ENCODE measurements around the gene FAM20C. TPM values are rescaled to one million over a fixed set of nuclear protein-coding genes. Genes with fewer than 3 reads are reported as not detected.

Gene FAM20C
- total RNA-seq, 1 donor from 2014 or later, result 1.3 TPM

GRCh38 chr7:245574-246295 is 53.4 kb downstream of the FAM20C start:
- FAIRE-seq, result no peak
- TF ChIP-seq, protein P1, sequence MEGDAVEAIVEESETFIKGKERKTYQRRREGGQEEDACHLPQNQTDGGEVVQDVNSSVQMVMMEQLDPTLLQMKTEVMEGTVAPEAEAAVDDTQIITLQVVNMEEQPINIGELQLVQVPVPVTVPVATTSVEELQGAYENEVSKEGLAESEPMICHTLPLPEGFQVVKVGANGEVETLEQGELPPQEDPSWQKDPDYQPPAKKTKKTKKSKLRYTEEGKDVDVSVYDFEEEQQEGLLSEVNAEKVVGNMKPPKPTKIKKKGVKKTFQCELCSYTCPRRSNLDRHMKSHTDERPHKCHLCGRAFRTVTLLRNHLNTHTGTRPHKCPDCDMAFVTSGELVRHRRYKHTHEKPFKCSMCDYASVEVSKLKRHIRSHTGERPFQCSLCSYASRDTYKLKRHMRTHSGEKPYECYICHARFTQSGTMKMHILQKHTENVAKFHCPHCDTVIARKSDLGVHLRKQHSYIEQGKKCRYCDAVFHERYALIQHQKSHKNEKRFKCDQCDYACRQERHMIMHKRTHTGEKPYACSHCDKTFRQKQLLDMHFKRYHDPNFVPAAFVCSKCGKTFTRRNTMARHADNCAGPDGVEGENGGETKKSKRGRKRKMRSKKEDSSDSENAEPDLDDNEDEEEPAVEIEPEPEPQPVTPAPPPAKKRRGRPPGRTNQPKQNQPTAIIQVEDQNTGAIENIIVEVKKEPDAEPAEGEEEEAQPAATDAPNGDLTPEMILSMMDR (IDR thresholded peaks at IDR 0.05; ENCODE audit: insufficient read depth, low read length, severe bottlenecking), result no peak
- no peak for DNase-seq (ENCODE audit: low read depth)
- Histone ChIP-seq H3K27me3 (ENCODE audit: control insufficient read depth, insufficient read depth, low read length) (no peaks in the 10 kb centered on the region), H3K4me3 (ENCODE audit: low read depth, low read length) (no peak overlapping the region), H3K36me3 (ENCODE audit: control insufficient read depth, insufficient read depth, low read length) (no peaks in the 10 kb centered on the region)

DNA sequence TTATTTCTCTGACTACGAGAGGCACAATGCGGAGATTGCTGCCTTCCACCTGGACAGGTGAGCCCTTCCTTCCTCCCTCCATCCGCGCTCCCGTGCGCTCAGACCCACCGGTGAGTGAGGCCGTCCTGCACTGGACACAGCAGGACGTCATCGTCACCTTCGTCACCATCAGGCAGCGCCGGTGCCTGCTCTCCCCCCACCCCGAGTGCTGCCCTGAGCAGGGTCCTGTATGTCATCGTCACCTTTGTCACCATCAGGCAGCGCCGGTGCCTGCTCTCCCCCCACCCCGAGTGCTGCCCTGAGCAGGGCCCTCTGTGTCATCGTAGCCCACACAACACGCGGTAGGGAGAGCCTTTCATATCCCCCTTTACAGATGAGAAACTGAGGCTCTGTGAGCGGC is 54.1 kb downstream of the FAM20C start:
- H3K27me3 ChIP-seq (ENCODE audit: control insufficient read depth, insufficient read depth, low read length), result no peaks in the 10 kb centered on the region
- TF ChIP-seq, protein P1 (IDR thresholded peaks at IDR 0.05; ENCODE audit: insufficient read depth, low read length, severe bottlenecking), result no peak
- H3K4me3 ChIP-seq (ENCODE audit: low read depth, low read length), result no peak overlapping the region
- H3K36me3 ChIP-seq (ENCODE audit: control insufficient read depth, insufficient read depth, low read length), result no peaks in the 10 kb centered on the region
- no peak for FAIRE-seq
- no peak for DNase-seq (ENCODE audit: low read depth)

DNA sequence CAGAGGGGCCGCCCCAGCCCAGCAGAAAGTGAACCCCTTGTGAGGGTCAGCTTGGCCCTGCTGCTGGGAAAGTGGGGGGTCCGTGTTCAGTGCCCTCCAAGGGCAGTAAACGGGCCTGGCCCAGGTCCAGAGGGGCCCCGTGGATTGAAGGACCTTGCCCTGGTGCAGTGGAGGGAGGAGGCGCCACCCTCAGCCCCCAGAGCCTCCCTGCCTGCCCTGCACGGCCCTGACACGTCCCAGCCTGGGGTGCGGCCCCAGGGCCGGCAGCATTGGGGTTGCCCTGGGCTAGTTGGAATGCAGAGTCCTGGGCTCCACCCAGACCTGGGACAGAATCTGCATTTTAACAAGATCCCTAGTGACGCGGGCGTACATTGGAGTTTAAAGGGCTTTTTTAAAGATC is 54.8 kb downstream of the FAM20C start:
- TF ChIP-seq, protein P1 (IDR thresholded peaks at IDR 0.05; ENCODE audit: insufficient read depth, low read length, severe bottlenecking), result no peak
- Histone ChIP-seq H3K36me3 (ENCODE audit: control insufficient read depth, insufficient read depth, low read length) (no peaks in the 10 kb centered on the region), H3K27me3 (ENCODE audit: control insufficient read depth, insufficient read depth, low read length) (no peaks in the 10 kb centered on the region), H3K4me3 (ENCODE audit: low read depth, low read length) (no peak overlapping the region)
- FAIRE-seq, result no peak
- DNase-seq (ENCODE audit: low read depth), result no peak

GRCh38 chr7:247636-248035 is 55.3 kb downstream of the FAM20C start:
- Histone ChIP-seq H3K27me3 (ENCODE audit: control insufficient read depth, insufficient read depth, low read length) (no peaks in the 10 kb centered on the region), H3K36me3 (ENCODE audit: control insufficient read depth, insufficient read depth, low read length) (no peaks in the 10 kb centered on the region), H3K4me3 (ENCODE audit: low read depth, low read length) (no peak overlapping the region)
- FAIRE-seq (no peak), DNase-seq (ENCODE audit: low read depth) (no peak)
- TF ChIP-seq, protein P1 (IDR thresholded peaks at IDR 0.05; ENCODE audit: insufficient read depth, low read length, severe bottlenecking), result no peak

DNA sequence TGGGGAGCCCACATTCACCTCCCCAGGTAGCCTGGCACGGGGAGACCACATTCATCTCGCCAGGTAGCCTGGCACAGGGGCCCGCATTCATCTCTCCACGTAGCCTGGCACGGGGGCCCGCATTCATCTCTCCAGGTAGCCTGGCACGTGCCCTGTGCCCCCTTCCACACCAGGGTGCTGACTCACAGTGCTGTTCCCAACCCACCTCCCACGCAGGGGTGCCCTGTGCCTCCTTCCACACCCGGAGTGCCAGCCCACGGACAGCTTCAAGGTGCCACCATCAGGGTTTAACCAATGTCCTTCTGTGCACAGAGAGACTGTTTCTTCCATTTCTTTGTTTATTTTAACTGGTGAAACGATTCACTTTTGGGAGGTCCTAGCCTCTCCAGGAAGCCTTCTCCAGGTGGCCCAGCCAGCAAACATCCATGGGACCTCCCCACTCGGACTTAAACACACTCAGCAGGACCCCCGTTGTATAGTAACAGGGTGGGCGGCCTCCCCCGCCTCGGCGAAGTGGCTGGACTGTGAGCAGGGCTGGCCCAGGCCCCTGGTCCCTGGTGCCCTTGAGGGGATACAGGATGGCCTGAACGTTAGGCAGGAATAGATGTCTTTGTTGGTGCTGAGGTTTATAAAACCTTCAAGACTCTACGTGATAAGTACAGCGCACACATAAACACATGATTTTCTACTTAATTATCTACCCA is 56.5 kb downstream of the FAM20C start:
- FAIRE-seq, result no peak
- H3K36me3 ChIP-seq (ENCODE audit: control insufficient read depth, insufficient read depth, low read length), result no peaks in the 10 kb centered on the region
- no peak for DNase-seq (ENCODE audit: low read depth)
- TF ChIP-seq, protein P1 (IDR thresholded peaks at IDR 0.05; ENCODE audit: insufficient read depth, low read length, severe bottlenecking), result no peak
- H3K27me3 ChIP-seq (ENCODE audit: control insufficient read depth, insufficient read depth, low read length), result no peaks in the 10 kb centered on the region
- no peak overlapping the region for H3K4me3 ChIP-seq (ENCODE audit: low read depth, low read length)
